Erythroblast (primary cell): ENCODE measurements around the gene HMGN1.

Experiments
- GATA1 ChIP-seq: IDR thresholded peaks from 2 replicates; pipeline ENCODE4 v1.6.1; 2011; ENCODE audit warnings: low read depth, mild to moderate bottlenecking, control low read depth, low read length, moderate library complexity
- POLR2A ChIP-seq: IDR thresholded peaks from 2 replicates; pipeline ENCODE4 v1.6.1; 2011; ENCODE audit warnings: mild to moderate bottlenecking, low read length

GRCh38 chr21:39345440-39345839 is 3.4 kb downstream of the HMGN1 start:
- no peak for TF ChIP-seq POLR2A
- no peak for TF ChIP-seq GATA1
